Measurements from ENCODE around the gene GIMAP4.
A peak's percentile ranks its signal among the peaks of the same experiment; 100 is the strongest.
"Not testable (repeated sequence)": the region's sequence is repeated elsewhere in the genome, so short reads cannot be mapped to it uniquely, and the experiment has no call there.

The GIMAP4 gene

DNA sequence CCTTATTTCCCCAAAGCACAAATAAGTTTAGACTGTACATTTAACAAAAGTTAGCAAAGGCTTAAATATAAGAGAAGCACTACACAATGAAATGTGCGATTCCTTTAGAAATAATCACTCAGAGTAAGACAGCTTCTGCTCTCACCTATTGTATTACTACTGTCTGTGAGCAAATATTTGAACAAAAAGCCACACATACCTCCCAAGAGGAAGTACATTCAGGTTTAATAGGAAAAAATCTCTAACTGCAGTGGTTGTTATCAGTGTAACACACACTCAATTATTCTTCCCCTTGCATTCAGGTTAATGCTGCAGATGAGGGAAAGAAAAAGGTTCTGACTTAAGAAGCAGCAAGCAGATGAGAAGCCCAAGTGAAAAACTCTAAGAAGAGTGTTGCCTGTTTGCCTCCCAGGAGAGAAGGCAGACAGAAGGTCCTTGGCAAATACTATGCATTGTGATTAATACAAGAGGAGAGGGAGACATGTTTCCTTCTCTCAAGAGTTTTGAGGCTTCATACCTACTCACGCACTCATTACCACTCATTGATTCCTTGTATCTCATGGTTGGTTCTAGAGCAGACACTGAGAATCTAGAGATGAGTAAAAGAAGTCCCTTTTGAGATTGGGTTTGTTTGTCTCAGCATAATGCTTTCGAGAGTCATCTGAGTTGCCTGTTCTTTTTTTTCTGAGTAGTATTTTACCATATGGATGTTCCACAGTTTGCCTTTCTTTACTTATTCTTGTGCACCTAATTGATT, 13.6 kb downstream of the GIMAP4 start:
- DNase-seq: peak; percentile 69

DNA sequence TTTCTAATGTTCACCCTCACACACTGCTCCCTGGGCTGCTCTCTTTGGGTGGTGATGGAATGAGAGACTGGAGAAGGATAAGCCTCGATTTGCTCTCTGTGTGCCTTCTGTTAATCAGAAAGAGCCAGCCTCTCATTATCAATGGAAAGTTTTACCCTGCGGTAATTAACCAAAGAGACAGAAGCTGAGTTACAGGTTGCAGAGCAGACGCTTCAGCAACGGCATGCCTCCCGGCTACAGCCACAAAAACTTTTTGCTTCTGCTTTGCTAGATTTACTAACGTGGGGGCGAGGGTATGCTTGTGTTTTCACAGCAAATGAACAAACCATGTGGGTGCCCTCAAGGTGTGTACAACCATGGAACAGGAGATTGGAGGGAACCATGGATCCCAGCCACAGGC, 18.0 kb downstream of the GIMAP4 start:
- no peak for DNase-seq

DNA sequence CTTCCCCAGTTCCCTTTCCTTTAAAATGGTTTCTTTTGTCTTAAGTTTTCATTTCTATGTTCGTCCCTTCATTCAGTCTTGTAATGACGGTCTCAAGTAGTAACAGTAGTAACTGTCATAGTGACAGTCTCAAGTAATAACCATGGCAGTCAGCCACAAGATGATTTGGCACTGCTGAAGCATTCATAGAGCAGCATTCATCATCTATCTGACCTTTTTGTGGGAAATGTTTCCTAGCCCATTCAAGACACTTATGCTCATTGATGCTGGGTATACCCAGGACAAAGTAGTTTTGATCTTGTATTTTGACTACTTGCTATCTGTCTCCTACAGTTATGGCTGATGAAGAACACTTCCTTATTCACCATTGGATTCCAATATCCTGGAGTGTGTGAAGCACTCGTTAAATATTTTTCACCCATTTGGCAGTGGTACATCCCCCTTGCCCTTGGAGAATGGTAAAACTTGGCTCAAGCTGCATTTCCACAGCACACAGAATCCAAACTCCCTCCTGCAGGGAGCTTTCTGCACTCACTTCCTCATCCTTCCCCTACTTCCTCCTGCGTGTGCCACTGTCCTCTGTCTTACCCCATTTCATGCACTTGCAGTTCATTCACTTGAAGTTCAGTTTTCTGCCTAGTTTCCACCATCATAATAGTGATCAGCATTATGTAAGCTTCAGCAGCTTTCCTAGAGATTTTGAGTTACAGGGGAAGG, 19.0 kb downstream of the GIMAP4 start:
- DNase-seq: no peak

- no peak for DNase-seq
Observed at GRCh38 chr7:150586785-150587152, 19.6 kb downstream of the GIMAP4 start.

DNA sequence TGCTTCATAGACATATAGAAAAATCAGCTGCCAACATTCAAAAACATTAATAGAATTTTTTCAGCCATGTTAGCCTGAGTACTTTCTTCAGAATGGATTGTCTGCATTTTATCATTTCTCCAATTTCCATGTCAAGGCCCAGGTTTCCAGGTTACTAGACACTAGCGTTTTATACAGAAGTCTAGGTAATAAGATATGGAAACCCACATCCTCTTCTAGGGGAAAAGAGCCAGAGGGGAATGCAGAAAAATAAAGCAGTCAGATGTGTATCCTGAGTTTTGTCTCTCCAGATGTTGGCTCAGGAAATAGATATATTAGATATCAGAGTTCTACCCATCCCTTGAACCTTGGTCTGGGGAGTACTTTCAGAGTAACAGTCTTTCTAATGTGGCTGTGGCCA, 20.4 kb downstream of the GIMAP4 start:
- DNase-seq: no peak

DNA sequence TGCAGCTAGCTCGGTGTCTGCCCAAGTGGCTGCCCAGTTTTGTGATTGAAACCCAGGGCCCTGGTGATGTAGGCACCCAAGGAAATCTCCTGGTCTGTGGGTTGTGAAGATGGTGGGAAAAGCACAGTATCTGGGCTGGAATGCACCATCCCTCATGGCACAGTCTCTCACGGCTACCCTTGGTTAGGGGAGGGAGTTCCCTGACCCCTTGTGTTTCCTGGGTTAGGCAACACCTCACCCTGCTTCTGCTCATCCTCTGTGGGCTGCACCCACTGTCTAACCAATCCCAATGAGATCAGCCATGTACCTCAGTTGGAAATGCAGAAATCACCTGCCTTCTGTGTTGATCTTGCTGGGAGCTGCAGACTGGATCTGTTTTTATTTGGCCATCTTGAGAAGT, 27.6 kb downstream of the GIMAP4 start:
- no peak for DNase-seq

- no peak for DNase-seq
Observed at GRCh38 chr7:150595361-150595760, 28.2 kb downstream of the GIMAP4 start.

DNA sequence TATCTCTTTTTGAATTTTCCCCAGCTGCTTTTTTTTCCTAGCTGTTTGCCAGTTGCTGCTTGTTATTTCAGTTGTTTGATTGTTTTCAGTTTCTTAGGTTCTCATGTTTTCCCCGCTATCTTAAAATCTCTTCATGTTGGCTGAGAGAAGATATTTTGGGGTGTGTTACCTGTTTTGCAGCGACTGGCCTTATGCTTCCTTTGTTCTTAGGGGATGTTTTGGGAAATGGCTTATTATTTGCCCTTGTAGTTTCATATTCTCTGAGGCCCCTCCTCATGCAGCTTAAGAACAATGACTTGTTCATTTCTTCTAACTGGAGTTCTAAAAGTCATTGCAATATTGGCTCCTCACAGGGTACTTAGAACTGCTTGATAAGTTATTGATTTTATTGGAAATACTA, 36.4 kb downstream of the GIMAP4 start:
- DNase-seq: not testable (repeated sequence)

DNA sequence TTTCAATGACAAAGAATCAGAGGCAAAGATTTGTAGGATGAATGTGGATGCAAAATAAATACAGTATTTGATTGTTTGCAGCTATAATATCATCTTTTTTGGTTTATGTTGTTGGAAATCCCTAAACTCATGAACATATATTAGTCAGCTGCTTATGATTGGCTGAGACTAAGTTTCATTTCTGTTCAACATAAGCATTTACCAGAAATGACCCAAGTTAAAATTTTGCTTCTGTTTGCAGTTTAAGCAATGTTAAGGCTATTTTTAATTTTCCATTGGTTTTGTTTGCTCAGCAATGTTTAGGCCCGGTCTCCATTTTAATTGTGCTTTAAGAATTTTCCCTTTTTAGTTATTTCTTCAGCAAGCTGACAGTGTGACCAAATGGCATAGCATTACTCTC, 43.0 kb downstream of the GIMAP4 start:
- DNase-seq: no peak

- DNase-seq: no peak
Observed at GRCh38 chr7:150612925-150613324, 45.7 kb downstream of the GIMAP4 start.

DNA sequence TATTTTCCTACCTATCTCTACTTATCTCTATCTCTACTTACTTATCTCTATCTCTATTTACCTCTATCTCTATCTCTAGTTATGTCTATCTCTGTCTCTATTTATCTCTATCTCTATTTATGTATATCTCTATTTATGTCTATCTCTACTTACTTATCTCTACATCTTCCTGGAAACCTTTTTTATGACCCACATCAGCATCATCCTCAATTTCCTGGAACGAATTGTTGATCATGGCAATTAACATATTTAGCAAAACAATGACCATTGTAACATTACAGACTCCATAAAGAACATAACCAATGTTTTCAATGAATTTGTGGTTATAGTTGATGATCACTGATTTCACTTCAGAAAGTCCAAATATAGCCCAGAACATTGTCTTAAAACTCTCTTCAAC, 46.7 kb downstream of the GIMAP4 start:
- no peak for DNase-seq

- not testable (repeated sequence) for DNase-seq
Observed at GRCh38 chr7:150614426-150614825, 47.2 kb downstream of the GIMAP4 start.

DNA sequence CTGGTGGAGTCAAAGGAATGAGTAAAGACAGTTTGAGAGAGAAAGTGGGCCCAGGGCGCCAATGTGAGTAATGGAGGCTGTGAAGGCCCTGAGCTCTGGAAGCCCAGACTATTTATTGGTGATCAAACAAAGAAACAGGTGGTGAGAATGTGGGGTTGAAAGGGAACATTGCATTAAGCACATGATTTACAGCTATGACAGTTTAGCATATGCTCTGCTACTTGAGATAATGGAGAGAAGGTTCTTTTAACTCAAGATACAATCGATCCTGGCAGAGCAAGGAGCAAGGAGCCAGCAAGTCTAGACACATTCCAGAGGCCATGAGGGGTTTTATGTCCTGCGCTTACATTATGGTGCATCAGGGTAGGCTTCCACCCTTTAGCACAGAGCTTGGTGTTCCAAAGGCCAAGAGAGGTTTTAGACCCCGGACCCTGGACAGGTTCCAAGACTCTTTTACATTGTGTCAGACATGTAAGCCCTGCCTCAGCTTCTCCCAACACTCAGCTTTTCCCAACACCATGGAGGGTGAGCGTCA, 48.1 kb downstream of the GIMAP4 start:
- not testable (repeated sequence) for DNase-seq

GRCh38 chr7:150620061-150620460, 52.9 kb downstream of the GIMAP4 start:
- no peak for DNase-seq

DNA sequence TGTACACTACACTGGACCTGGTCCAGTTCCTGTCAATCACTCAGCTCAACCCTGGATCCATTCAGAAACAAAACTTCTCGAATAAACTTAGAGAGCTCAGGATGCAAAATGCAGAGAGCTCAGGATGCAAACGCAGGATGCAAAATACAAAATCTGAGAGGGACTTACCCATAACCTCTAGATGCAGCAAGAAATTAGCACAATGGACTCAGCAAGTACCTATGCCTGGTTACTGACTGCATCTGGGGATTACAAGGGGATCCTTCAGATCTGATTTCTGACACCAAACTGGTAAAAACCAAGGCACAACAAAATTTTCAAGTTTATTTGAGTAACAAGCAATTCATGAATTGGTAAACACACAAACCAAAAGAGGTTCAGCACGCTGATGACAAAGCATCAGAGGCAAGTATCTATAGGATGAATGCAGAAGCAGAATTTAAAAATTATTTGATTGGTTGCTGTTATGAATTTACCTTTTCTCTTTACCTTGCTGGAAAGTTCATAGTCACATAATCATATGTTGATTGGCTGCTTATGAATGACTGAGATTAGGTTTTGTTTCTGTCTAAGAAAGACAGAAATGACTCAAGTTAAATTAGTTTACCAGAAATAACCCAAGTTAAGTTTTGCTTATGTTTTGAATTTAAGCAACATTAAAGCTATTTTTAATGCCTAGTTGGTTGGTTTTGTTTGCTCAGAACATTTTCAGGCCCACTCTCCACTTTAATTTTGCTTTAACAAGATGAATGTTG, 53.6 kb downstream of the GIMAP4 start:
- no peak for DNase-seq

DNA sequence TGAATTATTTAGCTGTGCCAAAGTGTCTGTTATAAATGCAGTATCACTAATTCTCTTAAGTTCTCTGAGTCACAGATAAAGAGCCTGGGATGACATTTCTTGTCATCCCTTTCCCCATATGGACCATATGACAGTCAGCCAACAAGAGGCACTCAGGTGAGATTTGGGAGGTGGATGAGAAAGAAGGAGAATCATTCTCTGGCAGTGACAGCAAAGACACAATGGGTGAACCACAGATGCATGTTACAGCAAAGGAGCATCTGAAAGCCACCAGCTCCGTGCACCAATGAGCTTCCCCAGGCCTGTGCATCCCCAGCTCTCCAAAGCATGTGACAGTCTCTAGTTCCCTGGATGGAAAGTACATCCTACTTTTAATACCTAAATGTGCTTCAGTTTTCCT, 54.2 kb downstream of the GIMAP4 start:
- no peak for DNase-seq

Measured in NCI-H2029 treated with DMSO at 0.1 percent for 48 hours (cell line).